RWPE1 (cell line): Measurements from ENCODE around the gene MYH10.
"Not testable (repeated sequence)": the region's sequence is repeated elsewhere in the genome, so short reads cannot be mapped to it uniquely, and the experiment has no call there.

Source experiments
- CTCF ChIA-PET: fragments of 350-600 bp; sonication (Branson Sonifier 250); formaldehyde crosslinking; extraction: SDS; loops from one replicate; lab custom pipeline; 2021; lab: Yijun Ruan, JAX
- POLR2A ChIA-PET: fragments of 400-600 bp; formaldehyde crosslinking; extraction: SDS; loops from one replicate; lab custom pipeline; 2020; ENCODE audit warnings: antibody characterized with exemption; ENCODE audit not compliant: low non-redundant PET; lab: Yijun Ruan, JAX
- DNase-seq: peaks from one replicate; pipeline ENCODE4 v3.0.0; 2012; ENCODE audit warnings: low spot score
- H3K27ac ChIP-seq: fragments of 450-650 bp; 2 replicates; pipeline ENCODE4 v1.5.1; 2017
- TF ChIP-seq, protein P1 (sequence below): fragments of 450-650 bp; conservative IDR thresholded peaks from 2 replicates; pipeline ENCODE4 v1.5.1; 2017; ENCODE audit warnings: low read depth, mild to moderate bottlenecking

The MYH10 gene

DNA sequence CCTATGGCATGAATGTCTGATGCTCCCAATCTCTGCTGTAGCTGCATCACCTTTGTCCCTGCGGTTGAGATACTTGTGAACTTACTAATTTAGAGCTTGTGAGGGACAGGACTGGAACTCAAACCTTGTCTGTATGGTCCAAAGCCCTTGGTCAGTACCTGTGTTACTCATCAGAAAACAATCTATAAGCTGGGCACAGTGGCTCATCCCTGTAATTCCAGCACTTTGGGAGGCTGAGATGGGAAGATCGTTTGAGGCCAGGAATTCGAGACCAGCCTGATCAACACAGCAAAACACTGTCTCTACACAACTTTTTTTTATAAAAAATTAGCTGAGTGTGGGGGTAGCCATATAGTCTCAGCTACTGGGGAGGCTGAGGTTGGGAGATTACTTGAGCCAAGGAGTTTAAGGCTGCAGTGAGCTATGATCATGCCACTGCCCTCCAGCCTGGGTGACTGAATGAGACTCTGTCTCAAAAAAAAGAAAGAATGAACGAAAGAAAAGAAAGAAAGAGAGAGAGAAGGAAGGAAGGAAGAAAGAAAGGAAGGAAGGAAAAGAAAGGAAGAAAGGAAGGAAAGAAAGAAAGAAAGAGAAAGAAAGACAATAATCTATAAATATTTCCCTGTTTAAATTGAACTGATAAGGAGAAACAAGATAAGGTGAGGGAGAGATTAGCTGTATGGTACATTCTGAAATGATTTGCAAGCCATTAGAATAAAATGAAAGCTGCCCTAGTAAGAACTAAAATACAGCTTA, 31.7 kb upstream of the MYH10 start:
- POLR2A ChIA-PET = no interaction called here
- DNase-seq = no peak
- CTCF ChIA-PET = interaction anchor here (0.7 to 0.8 kb wide), 2 partner anchors 11 to 73 kb away, joined by 3 to 6 read pairs; no protein-coding TSS in a partner anchor
- no peak overlapping the region for H3K27ac ChIP-seq
- TF ChIP-seq, protein P1, sequence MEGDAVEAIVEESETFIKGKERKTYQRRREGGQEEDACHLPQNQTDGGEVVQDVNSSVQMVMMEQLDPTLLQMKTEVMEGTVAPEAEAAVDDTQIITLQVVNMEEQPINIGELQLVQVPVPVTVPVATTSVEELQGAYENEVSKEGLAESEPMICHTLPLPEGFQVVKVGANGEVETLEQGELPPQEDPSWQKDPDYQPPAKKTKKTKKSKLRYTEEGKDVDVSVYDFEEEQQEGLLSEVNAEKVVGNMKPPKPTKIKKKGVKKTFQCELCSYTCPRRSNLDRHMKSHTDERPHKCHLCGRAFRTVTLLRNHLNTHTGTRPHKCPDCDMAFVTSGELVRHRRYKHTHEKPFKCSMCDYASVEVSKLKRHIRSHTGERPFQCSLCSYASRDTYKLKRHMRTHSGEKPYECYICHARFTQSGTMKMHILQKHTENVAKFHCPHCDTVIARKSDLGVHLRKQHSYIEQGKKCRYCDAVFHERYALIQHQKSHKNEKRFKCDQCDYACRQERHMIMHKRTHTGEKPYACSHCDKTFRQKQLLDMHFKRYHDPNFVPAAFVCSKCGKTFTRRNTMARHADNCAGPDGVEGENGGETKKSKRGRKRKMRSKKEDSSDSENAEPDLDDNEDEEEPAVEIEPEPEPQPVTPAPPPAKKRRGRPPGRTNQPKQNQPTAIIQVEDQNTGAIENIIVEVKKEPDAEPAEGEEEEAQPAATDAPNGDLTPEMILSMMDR = no peak

DNA sequence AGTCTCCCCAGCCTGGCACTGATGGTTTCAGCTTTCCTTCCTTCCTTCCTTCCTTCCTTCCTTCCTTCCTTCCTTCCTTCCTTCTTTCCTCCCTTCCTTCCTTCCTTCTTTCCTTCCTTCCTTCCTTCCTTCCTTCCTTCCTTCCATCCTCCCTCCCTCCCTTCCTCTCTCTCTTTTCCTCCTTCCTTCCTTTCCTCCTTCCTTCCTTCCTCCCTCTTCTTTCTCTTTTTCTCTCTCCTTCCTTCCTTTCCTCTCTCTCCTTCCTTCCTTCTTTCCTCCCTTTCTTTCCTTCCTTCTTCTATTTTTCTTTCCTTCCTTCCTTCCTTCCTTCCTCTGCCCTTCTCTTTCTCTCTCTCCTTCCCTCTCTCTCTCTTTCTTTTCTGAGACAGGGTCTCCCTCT, 30.2 kb upstream of the MYH10 start:
- POLR2A ChIA-PET, H3K27ac ChIP-seq, DNase-seq: not testable (repeated sequence)
- CTCF ChIA-PET = interaction anchor here (0.6 to 0.7 kb wide), 2 partner anchors 10 to 820 kb away, joined by 4 to 7 read pairs; no protein-coding TSS in a partner anchor

DNA sequence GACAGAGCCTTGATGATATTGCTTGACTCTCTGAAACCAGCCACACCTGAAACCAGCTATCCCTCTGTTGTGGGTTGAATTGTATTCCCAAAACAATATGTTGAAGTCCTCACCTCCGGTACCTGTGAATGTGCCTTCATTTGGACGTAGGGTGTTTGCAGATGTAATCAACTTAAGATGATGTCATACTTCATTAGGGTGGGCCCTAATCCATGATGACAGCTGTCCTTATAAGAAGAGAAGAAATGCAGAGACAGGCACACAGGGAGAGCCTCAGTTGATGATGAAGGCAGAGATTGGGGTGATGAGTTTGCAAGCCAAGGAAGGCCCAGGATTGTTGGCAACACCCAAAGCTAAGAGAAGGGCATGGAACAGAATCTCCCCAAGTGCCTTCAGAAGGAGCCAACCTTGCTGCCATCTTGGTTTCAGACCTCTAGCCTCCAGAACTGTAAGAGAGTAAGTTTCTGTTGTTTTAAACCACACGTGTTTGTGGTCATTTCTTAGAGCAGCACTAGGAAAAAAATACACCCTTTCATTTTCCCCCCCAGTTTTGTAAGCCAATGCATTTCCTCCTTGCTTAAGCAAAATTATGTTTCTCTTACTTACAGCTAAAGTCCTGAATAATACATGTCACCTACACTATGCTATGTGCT, 29.4 kb upstream of the MYH10 start:
- ChIA-PET POLR2A (no interaction called here), CTCF (interaction anchor here (1.0 kb wide), 1 partner anchor 20 kb away, joined by 8 read pairs; no protein-coding TSS in a partner anchor)

DNA sequence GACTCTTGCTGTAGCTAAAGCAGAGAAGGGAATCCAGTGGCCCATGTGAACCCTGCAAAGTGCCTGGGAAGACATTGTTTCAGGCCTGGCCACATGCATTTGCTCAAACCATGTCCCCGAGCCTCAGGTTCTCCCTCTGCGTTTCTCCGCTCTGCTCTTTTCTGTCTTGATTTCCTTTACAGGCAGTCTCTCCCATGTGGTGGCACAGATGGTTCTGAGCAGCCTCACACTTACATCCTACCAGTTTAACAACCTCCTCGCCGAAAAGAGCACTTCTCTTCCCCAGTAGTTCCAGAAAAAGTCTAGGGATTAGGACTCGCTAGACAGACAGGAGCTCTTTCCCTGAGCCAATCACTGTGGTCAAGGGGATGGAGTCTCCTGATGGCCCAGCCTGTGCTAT, 28.3 kb upstream of the MYH10 start:
- ChIA-PET CTCF (interaction anchor here (1.0 kb wide), 1 partner anchor 21 kb away, joined by 8 read pairs; no protein-coding TSS in a partner anchor), POLR2A (no interaction called here)
- DNase-seq = no peak
- TF ChIP-seq, protein P1 = no peak
- no peak overlapping the region for H3K27ac ChIP-seq

More for the DNA sequence above, 29.4 kb upstream of the MYH10 start:
- TF ChIP-seq, protein P1 = no peak
- DNase-seq = no peak
- H3K27ac ChIP-seq = no peak overlapping the region

DNA sequence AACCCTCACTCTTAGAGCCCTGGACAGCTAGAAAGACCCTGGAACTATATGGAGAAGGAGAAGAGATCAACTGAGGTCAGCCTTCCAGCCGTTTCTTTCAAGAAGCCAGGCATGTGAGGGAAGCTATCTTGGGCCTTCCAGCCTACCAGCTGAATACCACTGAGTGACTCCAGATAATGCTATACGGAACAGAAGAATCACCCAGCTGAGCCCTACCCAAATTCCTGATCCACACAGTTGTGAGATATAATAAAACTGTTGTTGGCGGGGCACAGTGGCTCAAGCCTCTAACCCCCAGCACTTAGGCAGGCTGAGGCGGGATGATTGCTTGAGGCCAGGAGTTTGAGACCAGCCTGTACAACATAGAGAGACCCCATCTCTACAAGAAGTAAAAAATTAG, 26.2 kb upstream of the MYH10 start:
- no peak for DNase-seq
- TF ChIP-seq, protein P1 = no peak
- ChIA-PET CTCF (interaction anchor here (0.6 kb wide), 1 partner anchor 48 kb away, joined by 4 read pairs; no protein-coding TSS in a partner anchor), POLR2A (interaction anchor here (0.7 kb wide), 1 partner anchor 42 kb away, joined by 7 read pairs; no protein-coding TSS in a partner anchor)
- no peak overlapping the region for H3K27ac ChIP-seq

DNA sequence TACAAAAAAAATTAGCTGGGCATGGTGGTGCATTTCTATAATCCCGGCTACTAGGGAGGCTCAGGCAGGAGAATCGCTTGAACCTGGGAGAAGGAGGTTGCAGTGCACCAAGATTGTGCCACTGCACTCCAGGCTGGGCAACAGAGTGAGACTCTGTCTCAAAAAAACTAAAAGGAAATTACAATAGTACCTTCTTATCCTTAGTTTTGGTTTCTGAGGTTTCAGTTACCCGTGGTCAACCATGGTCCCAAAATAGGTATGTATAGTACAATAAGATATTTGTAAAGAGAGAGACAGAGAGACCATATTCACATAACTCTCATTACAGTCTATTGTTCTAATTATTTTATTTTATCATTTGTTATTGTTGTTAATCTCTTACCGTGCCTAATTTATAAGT, 24.3 kb upstream of the MYH10 start:
- no peak for DNase-seq
- CTCF ChIA-PET = no interaction called here
- H3K27ac ChIP-seq = no peak overlapping the region
- TF ChIP-seq, protein P1 = no peak
- POLR2A ChIA-PET = no interaction called here
